Spleen (tissue), 11 donors: ENCODE measurements around the gene APCDD1L. TPM values are rescaled to one million over a fixed set of nuclear protein-coding genes. Genes with fewer than 3 reads are reported as not detected.

Experiments used
- DNase-seq: peaks from one replicate; pipeline ENCODE4 v3.0.0-alpha.2; 2020
- H3K27ac ChIP-seq, 8 donors: fragments of 200-600 bp; sonication (generic) in 7 of 8; 1 replicate in 4 of 8; 2 replicates in 4 of 8; pipeline versions ENCODE4 v1.5.0 to v1.8.0; 2016 to 2021; ENCODE audit warnings: inconsistent platforms in 4 of 8, mild to moderate bottlenecking in 4 of 8, moderate library complexity in 1 of 8
- H3K27me3 ChIP-seq, 7 donors: fragments of 200-600 bp; sonication (generic) in 6 of 7; replicated peaks in 1 of 7; 1 replicate in 4 of 7; 2 replicates in 3 of 7; pipeline versions ENCODE4 v1.5.0 to v1.8.0; 2016 to 2021; ENCODE audit warnings: inconsistent platforms in 3 of 7, mild to moderate bottlenecking in 1 of 7
- H3K36me3 ChIP-seq, 6 donors: fragments of 200-600 bp; sonication (generic) in 5 of 6; 1 replicate in 4 of 6; 2 replicates in 2 of 6; pipeline versions ENCODE4 v1.5.0 to v1.8.0; 2016 to 2021; ENCODE audit warnings: inconsistent platforms in 2 of 6
- H3K4me1 ChIP-seq, 6 donors: fragments of 200-600 bp; sonication (generic) in 5 of 6; 1 replicate in 3 of 6; 2 replicates in 3 of 6; pipeline versions ENCODE4 v1.5.0 to v1.8.0; 2016 to 2021; ENCODE audit warnings: inconsistent platforms in 3 of 6
- H3K4me3 ChIP-seq, 8 donors: fragments of 200-600 bp; sonication (generic) in 7 of 8; 1 replicate in 4 of 8; 2 replicates in 4 of 8; pipeline versions ENCODE4 v1.5.0 to v1.8.0; 2016 to 2021; ENCODE audit warnings: inconsistent platforms in 4 of 8, mild to moderate bottlenecking in 4 of 8, moderate library complexity in 2 of 8
- H3K9me3 ChIP-seq, 8 donors: fragments of 200-600 bp; sonication (generic) in 7 of 8; 1 replicate in 4 of 8; 2 replicates in 4 of 8; pipeline versions ENCODE4 v1.5.0 to v1.8.0; 2016 to 2021; ENCODE audit warnings: inconsistent platforms in 4 of 8
- POLR2A ChIP-seq, 3 donors: fragments of 450-650 bp; IDR thresholded peaks; one replicate each; pipeline ENCODE4 v1.5.1; 2017; ENCODE audit warnings: antibody characterized with exemption in 3 of 3, mild to moderate bottlenecking in 1 of 3
- POLR2AphosphoS5 ChIP-seq, 3 donors: sonication (generic); formaldehyde crosslinking; IDR thresholded peaks; one replicate each; pipeline ENCODE4 v1.5.1; 2017; ENCODE audit warnings: antibody characterized with exemption in 3 of 3
- WGBS, 5 donors: extraction: QIAGEN DNeasy Blood & Tissue Kit in 3 of 5; methylation state at CpG; one replicate each; pipeline versions ENCODE4 v1.1.5 to v1.1.7; 2013 to 2018; 5-methylcytosine and 5-hydroxymethylcytosine counted together
- intact Hi-C: fragments of 100-400 bp; cut with DNase I; formaldehyde crosslinking; loops from one replicate; pipeline ENCODE4 v1.15.0; 2023; ENCODE audit warnings: low total_unique reads
- polyA plus RNA-seq, 3 donors: library from polyadenylated mRNA; stranded (reverse); fragments of 200-250 nt; gene quantifications; one replicate each; pipeline ENCODE4 v1.2.1, GENCODE V29; 2013
- total RNA-seq, 7 donors: library from RNA; depleted of rRNA in 3 of 7; stranded (reverse); fragments of >200 nt in 3 of 7; fragmentation: NEBNext Ultra II Directional in 4 of 7; extraction: Animal tissue kit (Norgen Biotek cat#: 25700) in 4 of 7; gene quantifications; one replicate each; pipeline versions ENCODE4 v1.1.0 to v1.2.1, GENCODE V29; 2016 to 2021
- TF ChIP-seq, protein P1 (sequence below), 11 experiments: fragments of 200-600 bp in 7 of 11; fragments of 450-650 bp in 4 of 11; sonication (generic) in 4 of 11; IDR thresholded peaks in 8 of 11; conservative IDR thresholded peaks in 3 of 11; 1 replicate in 7 of 11; 2 replicates in 4 of 11; pipeline versions ENCODE4 v1.4.0 to v1.8.0; 2016 to 2021; ENCODE audit warnings: antibody characterized with exemption in 11 of 11, inconsistent platforms in 4 of 11, mild to moderate bottlenecking in 1 of 11
- donor health status: healthy with polysubstance abuse.
- donor health status: DM: no; HTN: no; CAD: no; lungs with moderate emphysema.
- donor health status: DM: no; HTN: no; CAD: no.
- donor health status: Bipolar disorder and iron deficiency.
- donor health status: healthy.
- donor health status: DM: no; HTN: no; CAD: no.
- donor health status: DM: yes; HTN: yes; CAD: no.

The APCDD1L gene
- total and polyA plus RNA-seq, 10 donors, result 0.03 to 0.50 TPM; not detected in 8

- DNase-seq, result no peak
- H3K27ac ChIP-seq, result no peak overlapping the region
- H3K36me3 ChIP-seq, result peaks cover 0 to 10% (median 0%) of the 10 kb centered on the region in 6 donors
- no peak overlapping the region for H3K4me3 ChIP-seq
- H3K27me3 ChIP-seq, result no peaks in the 10 kb centered on the region
- intact Hi-C loops, result no loop called here
- peaks cover 0 to 22% (median 3%) of the 10 kb centered on the region in 6 donors for H3K4me1 ChIP-seq
- 88 to 97% (median 93%) methylated on average over 14 of the region's 14 CpGs for WGBS, 5 donors
- no peak for TF ChIP-seq POLR2A (IDR thresholded peaks at IDR 0.05)
- TF ChIP-seq, protein P1, sequence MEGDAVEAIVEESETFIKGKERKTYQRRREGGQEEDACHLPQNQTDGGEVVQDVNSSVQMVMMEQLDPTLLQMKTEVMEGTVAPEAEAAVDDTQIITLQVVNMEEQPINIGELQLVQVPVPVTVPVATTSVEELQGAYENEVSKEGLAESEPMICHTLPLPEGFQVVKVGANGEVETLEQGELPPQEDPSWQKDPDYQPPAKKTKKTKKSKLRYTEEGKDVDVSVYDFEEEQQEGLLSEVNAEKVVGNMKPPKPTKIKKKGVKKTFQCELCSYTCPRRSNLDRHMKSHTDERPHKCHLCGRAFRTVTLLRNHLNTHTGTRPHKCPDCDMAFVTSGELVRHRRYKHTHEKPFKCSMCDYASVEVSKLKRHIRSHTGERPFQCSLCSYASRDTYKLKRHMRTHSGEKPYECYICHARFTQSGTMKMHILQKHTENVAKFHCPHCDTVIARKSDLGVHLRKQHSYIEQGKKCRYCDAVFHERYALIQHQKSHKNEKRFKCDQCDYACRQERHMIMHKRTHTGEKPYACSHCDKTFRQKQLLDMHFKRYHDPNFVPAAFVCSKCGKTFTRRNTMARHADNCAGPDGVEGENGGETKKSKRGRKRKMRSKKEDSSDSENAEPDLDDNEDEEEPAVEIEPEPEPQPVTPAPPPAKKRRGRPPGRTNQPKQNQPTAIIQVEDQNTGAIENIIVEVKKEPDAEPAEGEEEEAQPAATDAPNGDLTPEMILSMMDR (IDR thresholded peaks at IDR 0.05 in 8 of 11, conservative IDR thresholded peaks at IDR 0.05 in 3 of 11), result no peak
- no peak for TF ChIP-seq POLR2AphosphoS5 (IDR thresholded peaks at IDR 0.05)
- H3K9me3 ChIP-seq, result peaks cover 0 to 11% (median 7%) of the 10 kb centered on the region in 8 donors
Measured at GRCh38 chr20:58457083-58457695, 58.0 kb downstream of the APCDD1L start.

- intact Hi-C loops, result no loop called here
- DNase-seq, result no peak
- TF ChIP-seq POLR2AphosphoS5 (IDR thresholded peaks at IDR 0.05), result no peak
- TF ChIP-seq, protein P1 (IDR thresholded peaks at IDR 0.05 in 8 of 11, conservative IDR thresholded peaks at IDR 0.05 in 3 of 11), result no peak
- TF ChIP-seq POLR2A (IDR thresholded peaks at IDR 0.05), result no peak
- H3K4me3 ChIP-seq, result no peak overlapping the region
- H3K27me3 ChIP-seq, result no peaks in the 10 kb centered on the region
- peaks cover 0 to 27% (median 3%) of the 10 kb centered on the region in 6 donors for H3K36me3 ChIP-seq
- no peak overlapping the region for H3K27ac ChIP-seq
- H3K9me3 ChIP-seq, result peaks cover 0 to 11% (median 7%) of the 10 kb centered on the region in 8 donors
- H3K4me1 ChIP-seq, result peaks cover 0 to 26% (median 3%) of the 10 kb centered on the region in 6 donors
Measured at GRCh38 chr20:58454460-58454859, 60.7 kb downstream of the APCDD1L start.

- intact Hi-C loops, result no loop called here
- no peak for TF ChIP-seq POLR2AphosphoS5 (IDR thresholded peaks at IDR 0.05)
- TF ChIP-seq POLR2A (IDR thresholded peaks at IDR 0.05), result no peak
- TF ChIP-seq, protein P1 (IDR thresholded peaks at IDR 0.05 in 8 of 11, conservative IDR thresholded peaks at IDR 0.05 in 3 of 11), result no peak
Measured at GRCh38 chr20:58453391-58453790, 61.8 kb downstream of the APCDD1L start.

DNA sequence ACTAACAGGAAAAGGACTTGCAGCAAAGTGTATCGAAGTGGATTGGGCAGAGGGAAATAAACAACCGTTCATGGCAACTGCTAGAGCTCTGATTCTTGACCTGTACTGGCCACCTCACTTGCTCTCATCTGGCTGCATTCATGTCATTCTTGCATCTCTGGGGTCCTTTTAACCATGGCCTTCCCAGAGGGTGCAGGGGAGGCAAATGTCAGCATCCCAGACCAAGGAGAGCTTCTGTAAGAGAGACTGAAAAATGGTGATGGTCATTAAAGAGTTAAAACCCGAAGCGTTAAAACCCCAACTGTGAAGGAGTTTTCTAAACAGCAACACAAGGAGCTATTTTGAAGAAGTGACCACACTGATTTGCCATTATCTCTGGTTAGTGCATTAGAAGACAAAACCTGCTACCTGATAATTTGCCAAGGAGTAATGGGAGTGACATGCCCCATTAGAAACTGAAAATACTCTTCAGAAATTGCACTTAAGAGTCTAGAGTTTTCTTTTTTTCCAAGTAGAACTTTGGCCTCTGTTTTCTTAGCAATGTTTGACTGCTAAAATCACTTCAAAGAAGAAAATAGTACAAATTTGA, 62.4 kb downstream of the APCDD1L start:
- intact Hi-C loops, result no loop called here
- H3K9me3 ChIP-seq, result peaks cover 0 to 11% (median 7%) of the 10 kb centered on the region in 8 donors

More at GRCh38 chr20:58453391-58453790, 61.8 kb downstream of the APCDD1L start:
- Histone ChIP-seq H3K27ac (no peak overlapping the region), H3K9me3 (peaks cover 0 to 11% (median 7%) of the 10 kb centered on the region in 8 donors), H3K4me1 (peaks cover 0 to 16% (median 0%) of the 10 kb centered on the region in 6 donors), H3K36me3 (peaks cover 0 to 35% (median 5%) of the 10 kb centered on the region in 6 donors), H3K4me3 (no peak overlapping the region), H3K27me3 (no peaks in the 10 kb centered on the region)
- no peak for DNase-seq
- WGBS, 5 donors, result 67 to 89% (median 77%) methylated on average over 5 of the region's 5 CpGs

More for the DNA sequence above, 62.4 kb downstream of the APCDD1L start:
- H3K36me3 ChIP-seq, result peaks cover 0 to 40% (median 8%) of the 10 kb centered on the region in 6 donors
- 66 to 81% (median 74%) methylated on average over 4 of the region's 4 CpGs for WGBS, 5 donors
- H3K4me3 ChIP-seq, result no peak overlapping the region
- no peak overlapping the region for H3K27ac ChIP-seq
- DNase-seq, result no peak
- H3K4me1 ChIP-seq, result peaks cover 0 to 10% (median 0%) of the 10 kb centered on the region in 6 donors
- no peaks in the 10 kb centered on the region for H3K27me3 ChIP-seq
- no peak for TF ChIP-seq POLR2AphosphoS5 (IDR thresholded peaks at IDR 0.05)
- TF ChIP-seq, protein P1 (IDR thresholded peaks at IDR 0.05 in 8 of 11, conservative IDR thresholded peaks at IDR 0.05 in 3 of 11), result no peak
- no peak for TF ChIP-seq POLR2A (IDR thresholded peaks at IDR 0.05)
